HG03103 (cell line): ENCODE data around the gene KIAA1614.
"Not testable (repeated sequence)": the region's sequence is repeated elsewhere in the genome, so short reads cannot be mapped to it uniquely, and the experiment has no call there.

Source experiments
- ATAC-seq: cut with Tn5 transposase; IDR thresholded peaks from one replicate; pipeline ENCODE4 v1.9.1; 2021; ENCODE audit warnings: low read depth; ENCODE audit not compliant: unreplicated experiment

KIAA1614 gene

DNA sequence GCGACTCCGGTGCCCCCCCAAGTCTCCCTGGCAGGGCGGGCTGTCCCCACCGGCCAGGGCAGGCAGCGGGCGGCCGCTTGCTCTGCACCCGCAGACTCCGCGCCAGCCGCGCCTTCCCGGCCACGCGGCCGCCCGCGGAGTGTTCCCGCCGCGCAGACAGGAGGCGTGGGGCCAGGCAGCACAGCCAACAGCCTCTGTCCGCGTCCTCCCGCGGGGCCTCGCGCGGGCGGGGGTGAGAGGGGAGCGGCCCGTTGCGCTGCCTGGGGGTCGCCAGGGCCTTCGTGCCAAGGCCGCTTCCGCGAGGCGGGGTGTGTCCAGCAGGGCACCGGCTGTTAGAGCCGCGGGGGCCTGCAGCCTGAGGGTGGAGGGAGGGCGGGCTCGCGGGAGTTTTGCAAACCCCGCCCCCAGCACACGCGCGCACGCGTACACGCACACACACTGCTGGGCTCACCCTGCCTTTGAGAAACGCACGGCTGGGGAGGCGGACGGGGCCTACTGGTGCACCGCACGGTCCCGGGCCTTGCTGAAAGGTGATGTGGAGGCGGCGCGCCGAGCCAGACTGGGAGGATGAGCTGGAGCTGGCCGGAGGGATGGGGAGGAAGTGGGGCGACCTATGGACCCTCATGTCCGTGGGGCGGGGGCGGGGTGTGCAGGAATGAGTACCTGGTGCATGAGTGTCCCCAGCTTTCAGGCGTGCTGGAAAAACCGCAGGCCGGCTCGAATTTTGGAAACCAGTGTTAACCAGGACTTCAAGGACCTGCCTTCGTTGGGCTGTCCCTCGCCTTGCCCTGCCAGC is 41.5 kb downstream of the KIAA1614 start:
- ATAC-seq = peak; percentile 81

- no peak for ATAC-seq
Measured at GRCh38 chr1:180954801-180955165, 42.1 kb downstream of the KIAA1614 start.

DNA sequence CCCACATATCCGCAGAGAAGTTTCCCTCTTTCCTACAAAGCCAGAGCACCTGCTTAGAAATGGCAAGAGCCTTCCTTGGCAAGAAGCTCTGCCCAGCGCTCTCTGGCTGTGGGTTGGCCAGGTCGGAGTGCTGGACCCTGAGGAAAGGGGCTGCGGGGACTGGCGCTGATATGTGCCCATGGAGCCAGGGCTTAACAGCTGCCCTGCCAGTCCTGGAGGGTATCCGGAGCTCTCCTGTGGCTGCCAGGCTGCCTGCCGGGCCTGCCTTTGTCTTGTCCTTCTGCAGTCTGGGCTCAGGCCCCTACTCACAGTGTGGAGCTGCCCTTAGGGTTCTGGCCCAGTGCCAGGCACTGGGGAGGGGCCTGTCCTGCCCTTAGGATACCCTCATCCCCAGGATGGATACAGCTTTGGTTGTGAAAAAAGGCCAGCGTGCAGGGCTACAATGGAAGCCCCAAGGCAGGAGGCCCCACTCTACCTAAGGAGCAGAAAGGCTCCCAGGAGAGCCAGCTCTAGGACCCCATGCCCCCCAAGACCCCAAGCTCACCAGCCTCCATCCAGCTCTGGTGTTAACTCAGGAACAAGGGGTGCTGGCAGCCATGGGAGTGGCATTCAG is 43.4 kb downstream of the KIAA1614 start:
- ATAC-seq = no peak

DNA sequence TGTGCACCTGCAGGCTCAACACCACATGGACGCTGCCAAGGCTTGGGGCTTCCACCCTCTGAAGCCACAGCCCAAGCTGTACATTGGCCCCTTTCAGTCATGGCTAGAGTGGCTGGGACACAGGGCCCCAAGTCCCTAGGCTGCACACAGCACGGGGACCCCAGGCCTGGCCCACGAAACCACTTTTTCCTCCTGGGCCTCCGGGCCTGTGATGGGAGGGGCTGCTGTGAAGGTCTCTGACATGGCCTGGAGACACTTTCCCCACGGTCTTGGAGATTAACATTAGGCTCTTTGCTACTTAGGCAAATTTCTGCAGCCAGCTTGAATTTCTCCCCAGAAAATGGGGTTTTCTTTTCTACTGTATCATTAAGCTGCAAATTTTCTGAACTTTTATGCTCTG is 46.9 kb downstream of the KIAA1614 start:
- ATAC-seq = not testable (repeated sequence)

DNA sequence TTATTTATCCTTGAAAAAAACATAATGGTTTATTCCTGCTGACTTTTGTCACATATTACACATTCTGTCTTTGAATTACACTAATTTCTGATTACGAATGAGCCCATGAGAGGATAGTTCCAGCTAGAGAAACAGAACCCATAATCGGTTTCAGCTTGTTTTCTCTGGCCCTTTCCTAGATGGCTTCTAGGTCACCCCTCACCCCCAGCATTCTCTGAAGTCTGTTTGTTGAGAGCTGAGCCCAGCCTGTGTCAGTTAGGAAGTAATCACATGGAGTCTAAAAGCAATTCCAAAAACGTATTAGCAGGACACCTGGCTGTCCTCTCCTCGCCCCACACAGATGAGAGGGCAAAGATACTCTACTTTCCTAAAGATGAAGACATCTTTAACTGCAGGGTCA is 48.9 kb downstream of the KIAA1614 start:
- ATAC-seq = no peak

DNA sequence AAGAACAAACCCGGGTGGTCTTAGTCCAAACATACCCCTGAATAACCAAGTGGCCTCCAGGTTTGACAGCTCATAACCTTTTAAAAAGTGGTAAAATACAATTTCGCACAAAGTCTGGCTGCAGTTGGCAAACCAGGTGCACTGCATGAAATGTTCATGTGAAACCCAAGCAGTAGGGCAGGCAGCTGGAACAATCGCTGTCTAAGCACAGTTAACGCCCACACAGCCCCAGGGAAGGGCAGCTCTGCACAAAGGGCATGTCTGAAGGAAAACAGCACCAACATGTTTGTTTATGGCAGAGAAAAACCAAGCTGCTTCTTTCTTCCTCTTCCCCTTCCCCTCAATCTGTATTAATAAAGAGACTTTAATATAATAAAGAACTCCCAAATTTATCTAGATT is 49.5 kb downstream of the KIAA1614 start:
- no peak for ATAC-seq

DNA sequence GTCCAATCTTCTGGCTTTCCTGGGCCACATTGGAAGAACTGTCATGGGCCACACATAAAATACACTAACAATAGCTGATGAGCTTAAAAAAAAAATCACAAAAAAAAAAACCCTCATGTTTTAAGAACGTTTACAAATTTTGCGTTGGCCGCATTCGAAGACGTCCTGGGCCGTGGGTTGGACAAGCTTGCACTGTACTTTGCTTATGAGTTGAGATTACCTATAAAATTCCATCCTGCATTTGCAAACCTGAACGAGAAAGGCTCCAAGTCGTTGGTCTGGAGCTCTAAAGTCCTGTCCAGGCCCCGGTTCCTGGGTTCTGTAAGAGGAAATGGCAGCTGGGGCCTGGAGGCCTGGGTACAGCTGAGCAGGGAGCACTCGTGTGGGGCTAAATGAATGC is 51.4 kb downstream of the KIAA1614 start:
- ATAC-seq = no peak

GRCh38 chr1:180964595-180964994 is 51.9 kb downstream of the KIAA1614 start:
- ATAC-seq = no peak

DNA sequence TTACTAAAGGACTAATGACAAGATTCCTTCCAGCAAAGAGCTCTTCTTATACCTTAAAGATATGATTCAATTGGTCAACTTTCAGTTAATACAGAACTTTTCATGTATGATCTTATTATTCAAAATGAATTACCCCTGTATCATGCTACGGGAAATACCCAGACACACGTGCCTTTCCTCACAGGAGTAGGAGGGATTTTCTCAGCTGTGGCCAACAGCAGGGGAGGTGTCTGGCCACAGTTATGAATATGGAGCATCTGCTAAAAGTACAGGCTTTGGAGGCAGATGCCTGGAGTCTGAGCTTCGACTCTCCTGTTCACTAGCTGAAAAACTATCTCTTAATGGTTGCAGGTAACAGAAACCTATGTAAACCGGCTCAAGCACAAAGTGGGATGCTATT is 53.6 kb downstream of the KIAA1614 start:
- ATAC-seq = no peak

GRCh38 chr1:180966744-180967536 is 54.2 kb downstream of the KIAA1614 start:
- no peak for ATAC-seq

- ATAC-seq = no peak
Measured at GRCh38 chr1:180967558-180967957, 54.9 kb downstream of the KIAA1614 start.

- ATAC-seq = not testable (repeated sequence)
Measured at GRCh38 chr1:180968834-180969233, 56.1 kb downstream of the KIAA1614 start.

DNA sequence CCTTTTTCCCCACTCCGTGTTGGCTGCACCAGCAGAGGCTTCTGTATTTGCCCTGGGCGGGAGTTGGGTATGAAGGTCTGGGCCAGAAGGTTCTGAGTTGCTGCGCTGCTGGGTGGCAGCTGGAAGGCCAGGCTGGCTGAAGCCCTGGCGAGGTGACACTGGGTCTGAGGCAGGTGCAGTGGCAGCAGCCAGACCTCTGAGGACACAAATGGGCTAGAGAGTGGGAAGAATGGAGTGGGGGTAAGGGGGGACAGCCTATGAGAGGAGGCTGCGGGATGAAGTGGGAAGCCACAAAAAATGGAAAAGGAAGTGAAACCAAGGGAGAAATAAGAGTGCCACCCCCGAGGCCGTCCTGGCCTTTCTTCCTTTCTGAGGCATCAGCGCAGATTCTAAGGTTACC is 56.7 kb downstream of the KIAA1614 start:
- ATAC-seq = no peak

- no peak for ATAC-seq
Measured at GRCh38 chr1:180970333-180971079, 57.8 kb downstream of the KIAA1614 start.

GRCh38 chr1:180971273-180971997 is 58.7 kb downstream of the KIAA1614 start:
- no peak for ATAC-seq

DNA sequence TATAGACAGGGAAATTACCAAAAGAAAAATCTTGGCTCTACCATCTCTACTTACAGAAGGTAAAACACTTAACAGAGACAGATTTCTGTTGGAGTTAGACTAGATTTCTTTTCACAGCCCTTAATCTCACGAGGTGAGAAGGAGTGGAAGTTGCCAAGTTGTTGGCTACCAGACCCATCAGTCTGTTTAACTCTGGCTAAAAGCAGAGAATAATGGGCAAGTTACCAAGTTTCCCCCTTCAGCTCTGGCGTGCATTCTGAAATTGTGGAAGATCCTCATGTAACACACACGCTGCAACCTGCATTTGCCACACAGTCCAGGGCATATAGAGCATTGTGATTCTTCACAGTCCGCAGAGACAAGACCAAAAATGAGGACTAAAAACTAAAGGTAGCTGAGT is 60.7 kb downstream of the KIAA1614 start:
- ATAC-seq = no peak

DNA sequence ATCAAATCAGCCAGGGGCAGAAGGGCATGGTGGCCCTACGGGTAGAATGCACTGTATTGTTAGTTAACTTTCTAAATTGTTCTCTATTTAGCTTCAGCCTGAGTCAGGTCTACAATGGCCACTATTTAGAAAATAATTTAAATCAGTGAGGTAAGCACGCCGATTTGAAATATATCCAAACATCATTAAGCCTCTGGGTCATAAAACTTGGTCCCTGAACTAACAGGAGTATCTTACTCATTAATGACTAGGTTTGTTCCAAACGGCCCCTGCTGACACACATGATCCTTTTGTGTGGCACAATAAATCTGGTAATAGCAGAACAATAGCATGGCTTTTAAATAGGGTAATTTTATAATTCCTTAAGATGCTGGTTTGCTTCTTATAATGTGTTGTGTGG is 61.5 kb downstream of the KIAA1614 start:
- ATAC-seq = no peak

DNA sequence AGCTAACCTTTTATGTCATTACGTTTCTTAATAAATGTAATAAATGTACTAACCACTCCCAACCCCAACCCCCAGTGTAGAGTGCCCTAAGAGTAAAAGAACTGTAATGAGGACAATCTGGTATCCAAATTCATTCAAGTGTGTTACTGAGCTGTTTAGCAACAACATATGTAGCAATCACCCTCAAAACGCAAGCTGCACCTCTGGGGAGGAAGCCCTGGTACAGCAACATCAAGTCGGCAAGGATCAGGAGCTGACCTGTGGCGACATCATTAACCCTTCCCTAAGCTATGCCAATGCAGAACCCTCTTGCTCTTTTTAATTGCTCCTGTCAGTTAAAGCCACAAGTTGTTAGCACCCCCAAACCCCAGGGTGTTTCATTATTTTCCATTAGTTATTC is 62.9 kb downstream of the KIAA1614 start:
- no peak for ATAC-seq

DNA sequence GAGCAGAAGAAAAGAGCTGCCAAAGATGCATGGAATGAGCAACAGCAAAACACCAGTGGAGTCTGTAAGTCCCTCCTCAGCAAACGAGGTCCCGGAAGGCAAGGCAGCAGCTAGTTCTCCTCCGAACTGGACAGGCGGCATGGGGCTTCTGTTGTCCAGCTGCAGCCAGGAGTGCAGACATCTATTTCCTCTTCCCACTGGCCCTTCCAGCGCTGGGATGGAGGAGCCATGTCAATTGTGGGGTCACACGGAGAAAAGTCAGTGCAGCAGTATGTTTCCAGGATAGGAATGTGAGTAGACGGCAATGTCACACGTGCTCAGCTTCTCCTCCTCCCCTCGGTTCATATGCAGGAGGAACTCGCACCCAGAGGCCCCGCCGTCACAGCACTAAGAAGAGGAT is 63.5 kb downstream of the KIAA1614 start:
- no peak for ATAC-seq

DNA sequence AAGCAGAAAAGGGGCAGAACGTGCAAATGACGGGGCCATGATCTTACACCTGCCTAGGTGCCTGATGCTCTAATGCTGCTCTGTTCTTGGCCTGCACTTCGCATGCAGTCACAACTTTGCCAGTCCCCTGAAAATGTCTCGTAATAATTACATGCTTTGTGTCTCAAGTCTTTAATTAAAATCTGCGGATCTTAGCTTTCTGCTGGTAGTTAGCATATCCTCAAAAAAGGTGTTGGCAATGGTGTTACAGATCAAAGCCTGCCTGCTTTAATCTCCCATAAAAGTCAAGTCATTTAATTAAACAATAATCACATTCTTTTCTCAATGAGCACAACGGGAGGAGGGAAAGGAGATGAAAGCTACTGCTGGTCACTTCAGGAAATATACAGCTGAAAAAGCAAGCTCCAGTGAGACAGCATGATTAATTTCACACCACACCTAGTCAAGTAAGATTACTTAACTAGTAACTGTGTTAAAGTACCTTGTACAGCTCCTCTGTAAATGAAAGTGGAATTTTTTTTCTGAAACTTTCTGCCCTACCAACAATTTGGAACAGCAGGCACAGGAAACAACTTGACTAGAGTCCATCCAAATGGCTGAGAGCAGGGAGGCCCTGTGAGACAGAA is 64.1 kb downstream of the KIAA1614 start:
- ATAC-seq = no peak
